ENCODE measurements around the gene YJEFN3. TPM values are rescaled to one million over a fixed set of nuclear protein-coding genes. Genes with fewer than 3 reads are reported as not detected.
A peak's percentile ranks its signal among the peaks of the same experiment; 100 is the strongest.

YJEFN3 gene
- total RNA-seq, 4 donors from 2014 or later = 1.1 to 12.0 (median 1.7) TPM

GRCh38 chr19:19535311-19536191, 6.8 kb downstream of the YJEFN3 start:
- DNase-seq (ENCODE audit: low spot score in 2 of 2) = no peak
- Histone ChIP-seq H3K9me3 (no peaks in the 10 kb centered on the region), H3K36me3 (no peaks in the 10 kb centered on the region), H3K4me1 (peaks cover 33% of the 10 kb centered on the region), H3K27ac (no peak overlapping the region), H3K4me3 (no peak overlapping the region), H3K27me3 (peaks cover 6% of the 10 kb centered on the region)
- 90% methylated on average over 11 of the region's 34 CpGs for WGBS
- TF ChIP-seq CTCF (IDR thresholded peaks at IDR 0.05) (no peak), POLR2A (IDR thresholded peaks at IDR 0.05) (no peak), EP300 (IDR thresholded peaks at IDR 0.05) (no peak), POLR2AphosphoS5 (IDR thresholded peaks at IDR 0.05) (no peak)

GRCh38 chr19:19537075-19538048, 8.7 kb downstream of the YJEFN3 start:
- Histone ChIP-seq H3K4me1 (peaks cover 41% of the 10 kb centered on the region), H3K4me3 (peak overlapping the region; percentile 41), H3K36me3 (no peaks in the 10 kb centered on the region), H3K27ac (no peak overlapping the region), H3K27me3 (peaks cover 17% of the 10 kb centered on the region), H3K9me3 (no peaks in the 10 kb centered on the region)
- DNase-seq (ENCODE audit: low spot score in 2 of 2) = no peak
- no peak for TF ChIP-seq POLR2AphosphoS5 (IDR thresholded peaks at IDR 0.05)
- TF ChIP-seq POLR2A (IDR thresholded peaks at IDR 0.05) = no peak
- no peak for TF ChIP-seq EP300 (IDR thresholded peaks at IDR 0.05)
- TF ChIP-seq CTCF (IDR thresholded peaks at IDR 0.05) = no peak
- WGBS = 24% methylated on average over 50 of the region's 59 CpGs

- H3K9me3 ChIP-seq = no peaks in the 10 kb centered on the region
- peaks cover 17% of the 10 kb centered on the region for H3K27me3 ChIP-seq
- no peak within 1 kb of the TSS for H3K27ac ChIP-seq
- H3K36me3 ChIP-seq = no peaks in the 10 kb centered on the region
- 4% methylated on average over 27 of the region's 56 CpGs for WGBS
- H3K4me1 ChIP-seq = peaks cover 39% of the 10 kb centered on the region
- DNase-seq (ENCODE audit: low spot score in 2 of 2) = no peak
- TF ChIP-seq POLR2AphosphoS5 (IDR thresholded peaks at IDR 0.05) (no peak), POLR2A (IDR thresholded peaks at IDR 0.05) (no peak), EP300 (IDR thresholded peaks at IDR 0.05) (no peak), CTCF (IDR thresholded peaks at IDR 0.05) (no peak)
- H3K4me3 ChIP-seq = peak within 1 kb of the TSS; percentile 41
Measured at GRCh38 chr19:19538061-19538784, 9.5 kb downstream of the YJEFN3 start, which contains the start of gene CILP2. Gene CILP2, plus strand, starts transcription at chr19:19538265. Its CDS starts 85 bp downstream, at chr19:19538350.

- Histone ChIP-seq H3K36me3 (no peaks in the 10 kb centered on the region), H3K27me3 (peaks cover 17% of the 10 kb centered on the region), H3K4me3 (peak overlapping the region; percentile 41), H3K27ac (no peak overlapping the region), H3K4me1 (peaks cover 39% of the 10 kb centered on the region), H3K9me3 (no peaks in the 10 kb centered on the region)
- TF ChIP-seq CTCF (IDR thresholded peaks at IDR 0.05) = no peak
- no peak for TF ChIP-seq POLR2AphosphoS5 (IDR thresholded peaks at IDR 0.05)
- no peak for TF ChIP-seq POLR2A (IDR thresholded peaks at IDR 0.05)
- no peak for TF ChIP-seq EP300 (IDR thresholded peaks at IDR 0.05)
- no peak for DNase-seq (ENCODE audit: low spot score in 2 of 2)
- WGBS = 14% methylated on average over 7 of the region's 7 CpGs
Measured at GRCh38 chr19:19538785-19539166, 10.1 kb downstream of the YJEFN3 start.
